ENCODE measurements around the gene EFNA1. TPM values are rescaled to one million over a fixed set of nuclear protein-coding genes. Genes with fewer than 3 reads are reported as not detected.

The EFNA1 gene
- total and polyA plus RNA-seq, 2 donors (not counting 3 experiments of a cell fraction or from before 2014, with no cell fraction given), result 107 to 289 TPM

- H3K9me1 ChIP-seq (replicated peaks; ENCODE audit: control insufficient read depth, extremely low read depth, insufficient read depth, low read length), result no peaks in the 10 kb centered on the region
- TF ChIP-seq POLR2A (IDR thresholded peaks at IDR 0.05; ENCODE audit: low read depth, low read length), result peak; percentile 77
- TF ChIP-seq GATA2 (IDR thresholded peaks at IDR 0.05; ENCODE audit: insufficient read depth, insufficient read length, low read depth, low read length), result no peak
- TF ChIP-seq POLR2AphosphoS5 (IDR thresholded peaks at IDR 0.05; ENCODE audit: insufficient read depth, low read depth, low read length), result peak; percentile 38
- H2AFZ ChIP-seq (ENCODE audit: low read depth, low read length), result peak within 1 kb of the TSS; percentile 58
- DNase-seq (ENCODE audit: low read depth, low spot score) (peak; percentile 81), FAIRE-seq (peak; percentile 82)
- H3K4me2 ChIP-seq (ENCODE audit: insufficient read depth, low read length), result peak within 1 kb of the TSS; percentile 80
- intact Hi-C loops (cut with micrococcal nuclease), result loop anchor here (1.0 to 2.0 kb wide), 2 partner anchors 13 to 27 kb away; partner anchors contain the start of gene EFNA1
- H3K36me3 ChIP-seq (ENCODE audit: control insufficient read depth in 2 of 2, extremely low read depth in 1 of 2, insufficient read depth in 2 of 2, low read length in 2 of 2), result peaks cover 0 to 2% of the 10 kb centered on the region in 2 experiments
- ChIA-PET CTCF (interaction anchor here (1.0 to 1.7 kb wide), 4 partner anchors 8 to 55 kb away, joined by 3 to 15 read pairs (median 9); no protein-coding TSS in a partner anchor), POLR2A (interaction anchor here (0.6 to 1.1 kb wide), 3 partner anchors 10 to 127 kb away, joined by 5 to 8 read pairs (median 5); partner anchors contain the start of gene THBS3)
- peaks cover 24% of the 10 kb centered on the region for H3K79me2 ChIP-seq (ENCODE audit: control insufficient read depth, insufficient read depth, low read length)
- peaks cover 21% of the 10 kb centered on the region for H3K4me1 ChIP-seq (ENCODE audit: control insufficient read depth, extremely low read depth, insufficient read depth, low read length)
- peak within 1 kb of the TSS; percentile 42 to 99 (median 68) for H3K4me3 ChIP-seq (replicated peaks in 1 of 3; ENCODE audit: insufficient read depth in 1 of 3, low read depth in 1 of 3, low read length in 3 of 3)
- H3K27me3 ChIP-seq (ENCODE audit: control insufficient read depth in 2 of 2, insufficient read depth in 2 of 2, low read length in 2 of 2), result peaks cover 0 to 3% of the 10 kb centered on the region in 2 experiments
- peak within 1 kb of the TSS; percentile 50 for H3K27ac ChIP-seq (ENCODE audit: insufficient read depth, low read depth, low read length)
- TSS peak; percentile 39 for BruUV-seq (replicated peaks)
- dilution Hi-C loops (cut with MboI; ENCODE audit: extremely low pct_ligation_motif_present, low sequenced_read_pairs), result no loop called here
- no peaks in the 10 kb centered on the region for H4K20me1 ChIP-seq (replicated peaks; ENCODE audit: control insufficient read depth, extremely low read depth, insufficient read depth, low read length)
- peak within 1 kb of the TSS; percentile 81 for H3K9ac ChIP-seq (replicated peaks; ENCODE audit: extremely low read depth, insufficient read depth, low read length)
- H3K9me3 ChIP-seq (replicated peaks; ENCODE audit: control insufficient read depth, insufficient read depth, low read length), result no peaks in the 10 kb centered on the region
Measured at GRCh38 chr1:155139895-155140629, 12.4 kb downstream of the EFNA1 start, which contains the start of gene DPM3. Gene DPM3, minus strand, starts transcription at chr1:155140531. Its CDS starts 291 bp downstream, at chr1:155140240.

GRCh38 chr1:155140630-155140953, 12.9 kb downstream of the EFNA1 start:
- Histone ChIP-seq H3K4me1 (ENCODE audit: control insufficient read depth, extremely low read depth, insufficient read depth, low read length) (peaks cover 16% of the 10 kb centered on the region), H3K4me3 (replicated peaks in 1 of 3; ENCODE audit: insufficient read depth in 1 of 3, low read depth in 1 of 3, low read length in 3 of 3) (peak overlapping the region in 2 of 3 experiments; percentile 68 to 99), H3K36me3 (ENCODE audit: control insufficient read depth in 2 of 2, extremely low read depth in 1 of 2, insufficient read depth in 2 of 2, low read length in 2 of 2) (peaks cover 0 to 2% of the 10 kb centered on the region in 2 experiments), H3K4me2 (ENCODE audit: insufficient read depth, low read length) (peak overlapping the region; percentile 23), H3K9me1 (replicated peaks; ENCODE audit: control insufficient read depth, extremely low read depth, insufficient read depth, low read length) (no peaks in the 10 kb centered on the region), H3K9me3 (replicated peaks; ENCODE audit: control insufficient read depth, insufficient read depth, low read length) (no peaks in the 10 kb centered on the region), H3K9ac (replicated peaks; ENCODE audit: extremely low read depth, insufficient read depth, low read length) (no peak overlapping the region), H2AFZ (ENCODE audit: low read depth, low read length) (peak overlapping the region; percentile 42), H3K27ac (ENCODE audit: insufficient read depth, low read depth, low read length) (no peak overlapping the region), H4K20me1 (replicated peaks; ENCODE audit: control insufficient read depth, extremely low read depth, insufficient read depth, low read length) (no peaks in the 10 kb centered on the region), H3K79me2 (ENCODE audit: control insufficient read depth, insufficient read depth, low read length) (peaks cover 24% of the 10 kb centered on the region), H3K27me3 (ENCODE audit: control insufficient read depth in 2 of 2, insufficient read depth in 2 of 2, low read length in 2 of 2) (peaks cover 0 to 3% of the 10 kb centered on the region in 2 experiments)
- no peak for FAIRE-seq
- intact Hi-C loops (cut with micrococcal nuclease) (loop anchor here (1.0 to 2.0 kb wide), 2 partner anchors 14 to 27 kb away; partner anchors contain the start of gene EFNA1), dilution Hi-C loops (cut with MboI; ENCODE audit: extremely low pct_ligation_motif_present, low sequenced_read_pairs) (no loop called here)
- no TSS peak for BruUV-seq (replicated peaks)
- ChIA-PET CTCF (interaction anchor here (1.0 to 1.7 kb wide), 4 partner anchors 8 to 56 kb away, joined by 3 to 15 read pairs (median 9); no protein-coding TSS in a partner anchor), POLR2A (interaction anchor here (0.6 kb wide), 1 partner anchor 128 kb away, joined by 5 read pairs; no protein-coding TSS in a partner anchor)
- no peak for DNase-seq (ENCODE audit: low read depth, low spot score)
- TF ChIP-seq GATA2 (IDR thresholded peaks at IDR 0.05; ENCODE audit: insufficient read depth, insufficient read length, low read depth, low read length) (no peak), FOS (IDR thresholded peaks at IDR 0.05; ENCODE audit: borderline replicate concordance, insufficient read depth, low read length) (no peak), MAX (IDR thresholded peaks at IDR 0.05; ENCODE audit: insufficient read depth, insufficient read length) (no peak), POLR2AphosphoS5 (IDR thresholded peaks at IDR 0.05; ENCODE audit: insufficient read depth, low read depth, low read length) (no peak), POLR2A (IDR thresholded peaks at IDR 0.05; ENCODE audit: low read depth, low read length) (no peak), MYC (IDR thresholded peaks at IDR 0.05; ENCODE audit: low read depth, low read length) (no peak), EZH2 (IDR thresholded peaks at IDR 0.05; ENCODE audit: borderline replicate concordance, low read depth, low read length, severe bottlenecking) (no peak), JUN (IDR thresholded peaks at IDR 0.05; ENCODE audit: borderline replicate concordance, insufficient read depth, insufficient read length, low read depth) (no peak), CTCF (IDR thresholded peaks at IDR 0.05; ENCODE audit: extremely low read depth in 1 of 2, insufficient read depth in 1 of 2, low read depth in 1 of 2, low read length in 2 of 2) (no peak)
